NCI-H524 treated with DMSO at 0.1 percent for 48 hours (cell line): ENCODE measurements around the gene PPM1L.
A peak's percentile ranks its signal among the peaks of the same experiment; 100 is the strongest.

ENCODE experiments used
- DNase-seq: peaks from one replicate; lab custom pipeline; 2025; lab: John Stamatoyannopoulos, UW

The PPM1L gene

DNA sequence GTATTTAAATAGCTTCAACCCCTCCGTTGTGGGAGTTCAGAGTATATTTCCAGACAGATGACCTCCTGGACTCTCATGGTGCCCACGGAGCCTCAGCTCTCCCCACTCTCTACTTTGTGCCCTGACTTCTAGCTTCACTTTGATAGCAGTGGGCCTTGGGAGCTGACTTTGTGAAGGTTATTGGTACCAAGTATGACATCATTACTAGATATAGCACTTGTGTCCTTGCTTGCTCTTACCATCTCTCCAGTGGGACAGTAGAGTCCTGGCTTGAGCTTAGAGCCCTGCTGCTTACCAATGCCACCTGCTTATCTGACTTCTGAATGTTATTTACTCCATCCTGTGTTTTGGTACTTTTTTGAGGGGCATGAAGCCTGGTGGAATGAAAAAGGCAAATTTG, 53.4 kb downstream of the PPM1L start:
- no peak for DNase-seq

DNA sequence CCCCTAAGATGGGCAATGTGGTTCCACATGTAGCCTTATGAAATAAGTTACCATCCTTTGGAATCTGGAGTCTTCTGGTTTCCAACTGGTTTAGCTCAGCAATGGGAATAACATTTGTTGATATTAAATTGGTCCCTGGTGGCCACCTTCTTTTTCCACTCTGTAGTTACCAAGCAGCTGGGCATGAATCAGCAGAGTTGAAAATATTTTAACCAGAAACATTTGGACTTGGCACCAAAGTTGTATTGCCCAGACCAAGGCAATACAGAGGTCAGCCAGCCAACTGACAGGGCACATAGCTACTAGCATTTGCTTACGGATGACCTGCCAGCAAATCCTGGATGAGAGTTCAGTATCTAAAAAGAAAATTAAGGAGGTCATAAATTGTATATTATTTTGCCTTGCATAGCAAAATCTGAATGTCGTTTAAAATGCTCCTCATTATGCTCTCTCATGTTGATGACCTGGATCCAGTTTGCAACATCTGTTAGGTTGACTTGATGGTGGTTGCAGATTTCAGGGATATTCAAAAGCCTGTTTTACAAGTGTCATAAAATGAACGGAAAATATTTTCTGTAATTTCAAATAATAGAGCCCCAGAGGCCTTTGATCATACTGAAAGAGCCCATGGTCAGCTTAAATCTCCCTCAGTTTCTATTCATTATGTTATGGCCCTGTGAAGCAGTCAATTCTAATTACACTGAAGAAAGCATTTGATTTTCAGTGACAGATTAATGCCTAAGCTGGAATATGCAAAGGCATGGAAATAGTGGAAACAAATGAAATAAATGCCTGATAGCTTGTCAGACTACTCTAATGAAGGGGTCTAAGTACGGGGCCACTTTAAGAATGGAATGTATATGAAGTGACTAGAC, 54.6 kb downstream of the PPM1L start:
- DNase-seq = no peak

DNA sequence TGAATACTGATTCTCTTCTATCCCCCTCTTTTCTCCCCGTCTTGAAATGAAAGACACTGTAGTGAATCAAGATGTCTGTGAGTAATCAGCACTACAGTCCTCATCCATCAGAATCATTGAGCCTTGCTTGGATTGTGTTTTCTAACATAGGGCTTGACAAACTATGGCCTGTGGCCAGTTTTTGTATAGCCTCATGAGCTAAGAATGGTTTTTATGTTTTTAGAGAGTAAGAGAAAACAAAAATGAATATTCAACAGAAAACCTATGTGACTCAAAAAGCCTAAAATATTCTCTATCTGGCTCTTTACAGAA, 55.2 kb downstream of the PPM1L start:
- no peak for DNase-seq

DNA sequence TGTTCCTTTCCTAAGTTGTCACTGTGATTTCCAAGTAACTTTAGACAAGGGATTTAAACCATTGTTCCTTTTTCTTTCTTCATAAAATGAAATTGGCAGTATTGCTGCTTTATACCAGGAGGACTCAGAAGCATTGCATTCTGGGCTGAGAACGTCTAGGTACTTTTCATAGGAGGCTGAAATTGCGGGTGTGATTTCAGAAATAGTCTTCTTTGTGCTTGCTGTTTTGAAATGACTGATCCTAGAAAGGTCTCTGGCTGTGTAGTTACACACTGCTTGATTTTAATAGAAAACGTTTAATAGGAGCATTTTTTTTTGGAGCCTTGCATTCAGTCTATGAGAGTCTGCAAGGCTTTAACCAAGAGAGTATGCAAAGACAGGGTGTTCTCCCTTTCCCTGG, 56.3 kb downstream of the PPM1L start:
- DNase-seq = no peak

GRCh38 chr3:160815280-160815679, 59.2 kb downstream of the PPM1L start:
- DNase-seq = no peak

- no peak for DNase-seq
These were observed 64.0 kb downstream of the PPM1L start for GRCh38 chr3:160820022-160820421.

- DNase-seq = no peak
These were observed 64.4 kb downstream of the PPM1L start for GRCh38 chr3:160820430-160820829.

GRCh38 chr3:160822936-160823335, 66.9 kb downstream of the PPM1L start:
- DNase-seq = no peak

DNA sequence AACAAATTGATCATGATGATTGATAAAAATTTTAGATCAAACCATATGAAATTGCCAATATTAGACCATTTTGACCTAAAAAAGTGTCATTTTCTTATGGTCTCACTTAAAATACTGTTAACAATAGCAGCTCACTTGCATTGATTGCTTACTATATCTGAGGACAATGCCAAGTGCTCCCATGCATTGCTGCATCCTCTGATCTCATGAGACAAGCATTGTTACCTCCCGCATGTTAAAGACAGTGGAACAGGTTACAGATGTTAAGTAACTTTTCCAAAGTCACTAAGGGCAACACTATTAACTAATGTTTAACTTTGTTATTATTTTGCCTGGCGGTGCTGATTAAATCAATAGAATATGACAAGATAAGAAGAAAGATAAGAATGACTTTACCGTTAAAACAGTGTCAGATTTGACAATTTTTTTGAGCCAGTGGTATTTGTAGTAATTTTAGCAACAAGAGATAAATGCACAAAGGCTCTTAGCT, 69.3 kb downstream of the PPM1L start:
- no peak for DNase-seq

- no peak for DNase-seq
These were observed 70.4 kb downstream of the PPM1L start for GRCh38 chr3:160826408-160826807.

- DNase-seq = no peak
These were observed 71.0 kb downstream of the PPM1L start for GRCh38 chr3:160826991-160827390.

GRCh38 chr3:160827516-160827915, 71.5 kb downstream of the PPM1L start:
- DNase-seq = no peak

DNA sequence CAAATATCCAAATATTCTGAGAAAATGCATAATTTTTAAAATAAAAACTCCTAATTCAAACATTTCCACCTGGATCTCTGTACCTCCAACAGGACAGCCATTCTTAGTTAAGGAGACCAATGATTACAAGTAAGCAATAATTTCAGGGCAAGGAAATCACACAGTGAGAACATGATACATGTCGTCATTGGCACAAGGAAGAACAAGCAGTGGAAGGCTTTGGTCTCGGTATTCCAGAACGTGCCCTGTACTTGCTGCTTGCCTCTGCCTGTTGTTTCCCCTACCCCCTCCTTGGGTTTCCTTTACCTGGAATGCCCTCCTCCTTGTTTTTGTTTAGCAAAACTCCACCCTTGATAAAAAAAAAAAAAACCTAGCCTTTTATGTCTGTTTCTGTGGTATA, 72.8 kb downstream of the PPM1L start:
- no peak for DNase-seq

DNA sequence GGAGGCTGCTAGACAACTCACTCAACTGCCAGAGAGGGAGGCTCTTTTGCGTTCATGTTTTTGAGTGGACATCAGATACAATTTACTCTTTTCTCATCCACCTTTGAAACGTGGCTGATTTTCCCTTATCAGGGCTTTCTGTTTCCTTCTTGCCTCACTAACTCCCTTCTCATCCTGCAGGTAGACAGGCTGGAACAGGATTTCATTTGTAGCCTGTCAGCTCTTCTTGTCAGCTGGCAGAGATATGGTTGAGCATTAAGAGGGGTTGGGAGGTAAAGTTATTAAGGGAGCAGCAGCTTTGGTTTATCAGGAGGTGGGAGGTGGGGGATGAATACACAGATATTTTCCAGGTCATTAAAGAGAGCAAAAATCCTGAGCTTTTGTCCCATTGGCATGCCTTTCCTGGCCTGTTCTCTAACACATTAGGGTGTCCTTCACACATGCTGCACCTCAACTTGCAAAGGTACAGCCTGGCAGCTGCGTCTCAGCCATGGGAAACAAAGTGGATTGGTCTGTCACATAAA, 73.5 kb downstream of the PPM1L start:
- DNase-seq = no peak

DNA sequence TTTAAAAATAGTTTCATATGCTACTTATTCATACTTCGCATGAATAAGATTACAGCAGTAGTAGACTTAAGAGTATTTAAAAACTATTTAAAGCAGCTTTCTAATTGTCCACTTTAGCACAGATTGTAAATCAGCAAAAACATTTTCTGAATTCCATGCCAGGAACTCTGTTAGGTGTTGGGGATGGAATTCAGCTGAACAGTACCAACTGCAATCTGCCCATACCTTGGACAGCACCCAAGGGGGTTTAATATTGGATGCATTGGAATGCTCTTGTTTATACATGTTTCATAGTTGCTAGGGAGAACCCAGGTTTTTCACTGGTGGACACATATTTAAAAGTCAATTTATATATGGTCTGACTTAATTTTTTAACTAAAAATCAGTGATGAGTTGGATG, 74.8 kb downstream of the PPM1L start:
- DNase-seq = no peak

- peak; percentile 81 for DNase-seq
These were observed 75.4 kb downstream of the PPM1L start for GRCh38 chr3:160831401-160831800.

- no peak for DNase-seq
These were observed 81.5 kb downstream of the PPM1L start for GRCh38 chr3:160837394-160837980.

DNA sequence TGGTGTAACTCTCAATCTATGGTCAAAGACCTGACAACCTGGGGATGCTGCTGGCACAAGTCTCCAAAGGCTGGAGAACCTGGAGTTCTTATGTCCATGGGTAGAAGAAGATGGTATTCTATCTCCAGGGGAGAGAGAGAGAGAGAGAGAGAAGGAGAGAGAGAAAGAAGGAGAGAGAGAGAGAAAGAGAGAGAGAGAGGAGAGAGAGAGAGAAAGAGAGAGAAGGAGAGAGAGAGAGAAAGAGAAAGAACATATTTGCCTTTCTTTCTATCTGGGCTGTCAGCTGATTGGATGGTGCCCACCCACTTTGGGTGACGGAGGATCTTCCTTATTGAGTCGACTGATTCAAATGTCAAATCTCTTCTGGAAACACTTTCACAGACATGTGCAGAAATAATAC, 84.6 kb downstream of the PPM1L start:
- no peak for DNase-seq

GRCh38 chr3:160841455-160841854, 85.4 kb downstream of the PPM1L start:
- no peak for DNase-seq

GRCh38 chr3:160842021-160843005, 86.3 kb downstream of the PPM1L start:
- DNase-seq = no peak

DNA sequence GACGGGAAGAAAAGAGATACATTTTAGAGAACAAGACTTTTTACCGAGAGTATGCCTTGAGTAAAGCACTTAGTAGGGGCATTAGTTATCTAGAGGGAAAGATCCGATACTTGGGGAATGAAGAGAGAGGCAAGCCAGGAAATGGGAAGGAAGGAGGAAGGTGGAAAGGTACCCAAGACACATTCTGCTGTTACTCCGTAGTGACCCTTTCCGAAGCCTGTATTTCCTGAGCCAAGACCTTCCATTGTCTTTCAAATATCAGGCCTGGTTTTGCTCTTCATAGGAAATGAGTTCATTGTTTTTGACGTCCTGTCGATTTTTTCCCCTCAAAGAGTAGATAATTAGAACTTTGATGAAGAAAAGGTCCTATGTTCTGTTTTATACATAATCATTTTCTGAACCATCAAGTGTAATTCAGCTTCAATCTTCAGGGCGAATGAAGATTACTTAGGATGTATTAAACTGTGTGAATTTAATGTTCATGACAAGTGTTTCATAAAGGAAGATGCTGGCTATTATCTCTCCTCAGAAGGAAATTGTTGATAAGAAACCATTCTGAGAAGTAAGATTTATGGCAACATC, 95.7 kb downstream of the PPM1L start:
- DNase-seq = no peak

- no peak for DNase-seq
These were observed 96.8 kb downstream of the PPM1L start for GRCh38 chr3:160852856-160853255.
